ENCODE measurements around the gene AGBL1. TPM values are rescaled to one million over a fixed set of nuclear protein-coding genes. Genes with fewer than 3 reads are reported as not detected.

The AGBL1 gene
- total RNA-seq: 3.7 TPM

GRCh38 chr15:86079508-86080266 lies at the start of gene AGBL1:
AGBL1 (plus strand) TSS chr15:86079871.

Measured in camera-type eye (tissue), 1 donor.